Measurements from ENCODE around the gene RAB1B.

GRCh38 chr11:66325263-66325671 is 56.8 kb downstream of the RAB1B start:
- TF ChIP-seq CTCF (IDR thresholded peaks at IDR 0.05) (no peak), POLR2AphosphoS5 (IDR thresholded peaks at IDR 0.05) (no peak), POLR2A (IDR thresholded peaks at IDR 0.05) (no peak), EP300 (IDR thresholded peaks at IDR 0.05) (no peak)
